ENCODE measurements around the gene ACTR3C.

ACTR3C gene

DNA sequence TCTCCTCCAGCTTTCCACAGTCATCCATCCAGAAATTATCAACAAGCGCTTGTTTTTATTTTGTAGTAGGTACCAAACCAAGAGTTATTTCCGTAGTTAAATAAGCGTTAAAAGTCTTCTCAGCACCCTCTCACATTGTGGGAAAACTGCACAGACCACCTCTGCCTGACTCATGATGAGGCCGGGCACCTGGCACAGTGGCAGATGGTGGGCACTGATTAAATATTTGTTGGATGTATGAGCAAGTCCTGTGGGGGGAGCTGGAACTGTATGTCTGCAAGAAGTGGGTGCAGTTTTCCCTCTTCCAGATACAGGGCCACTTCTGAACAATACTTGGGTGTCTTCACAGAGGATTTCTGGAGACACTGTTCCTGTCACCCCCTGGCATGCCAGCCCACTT lies 40.0 kb upstream of the ACTR3C start:
- TF ChIP-seq ZNF70 (CRISPR knock-in tag; IDR thresholded peaks at IDR 0.05) (no peak), TOX (CRISPR knock-in tag; IDR thresholded peaks at IDR 0.05; ENCODE audit: borderline replicate concordance) (no peak), OSR1 (CRISPR knock-in tag; IDR thresholded peaks at IDR 0.05) (no peak), ZFP30 (CRISPR knock-in tag; IDR thresholded peaks at IDR 0.05) (no peak), ZFP3 (CRISPR knock-in tag; IDR thresholded peaks at IDR 0.05) (no peak), ZNF565 (CRISPR knock-in tag; conservative IDR thresholded peaks at IDR 0.05; ENCODE audit: low read depth) (no peak), ARNTL (CRISPR knock-in tag; IDR thresholded peaks at IDR 0.05; ENCODE audit: borderline replicate concordance, low read depth) (no peak), BACH2 (CRISPR knock-in tag; IDR thresholded peaks at IDR 0.05; ENCODE audit: borderline replicate concordance) (no peak), SNAI2 (CRISPR knock-in tag; IDR thresholded peaks at IDR 0.05) (no peak), TCF4 (CRISPR knock-in tag; IDR thresholded peaks at IDR 0.05; ENCODE audit: borderline replicate concordance) (no peak), GLIS3 (CRISPR knock-in tag; IDR thresholded peaks at IDR 0.05) (no peak), ISL1 (CRISPR knock-in tag; IDR thresholded peaks at IDR 0.05) (no peak), CSDC2 (CRISPR knock-in tag; IDR thresholded peaks at IDR 0.05) (no peak), ZNF8 (CRISPR knock-in tag; IDR thresholded peaks at IDR 0.05) (no peak), RARB (CRISPR knock-in tag; IDR thresholded peaks at IDR 0.05) (no peak)
- TF ChIP-seq, protein P1, sequence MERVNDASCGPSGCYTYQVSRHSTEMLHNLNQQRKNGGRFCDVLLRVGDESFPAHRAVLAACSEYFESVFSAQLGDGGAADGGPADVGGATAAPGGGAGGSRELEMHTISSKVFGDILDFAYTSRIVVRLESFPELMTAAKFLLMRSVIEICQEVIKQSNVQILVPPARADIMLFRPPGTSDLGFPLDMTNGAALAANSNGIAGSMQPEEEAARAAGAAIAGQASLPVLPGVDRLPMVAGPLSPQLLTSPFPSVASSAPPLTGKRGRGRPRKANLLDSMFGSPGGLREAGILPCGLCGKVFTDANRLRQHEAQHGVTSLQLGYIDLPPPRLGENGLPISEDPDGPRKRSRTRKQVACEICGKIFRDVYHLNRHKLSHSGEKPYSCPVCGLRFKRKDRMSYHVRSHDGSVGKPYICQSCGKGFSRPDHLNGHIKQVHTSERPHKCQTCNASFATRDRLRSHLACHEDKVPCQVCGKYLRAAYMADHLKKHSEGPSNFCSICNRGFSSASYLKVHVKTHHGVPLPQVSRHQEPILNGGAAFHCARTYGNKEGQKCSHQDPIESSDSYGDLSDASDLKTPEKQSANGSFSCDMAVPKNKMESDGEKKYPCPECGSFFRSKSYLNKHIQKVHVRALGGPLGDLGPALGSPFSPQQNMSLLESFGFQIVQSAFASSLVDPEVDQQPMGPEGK (CRISPR knock-in tag; IDR thresholded peaks at IDR 0.05; ENCODE audit: borderline replicate concordance) = no peak
- TF ChIP-seq, protein P2, sequence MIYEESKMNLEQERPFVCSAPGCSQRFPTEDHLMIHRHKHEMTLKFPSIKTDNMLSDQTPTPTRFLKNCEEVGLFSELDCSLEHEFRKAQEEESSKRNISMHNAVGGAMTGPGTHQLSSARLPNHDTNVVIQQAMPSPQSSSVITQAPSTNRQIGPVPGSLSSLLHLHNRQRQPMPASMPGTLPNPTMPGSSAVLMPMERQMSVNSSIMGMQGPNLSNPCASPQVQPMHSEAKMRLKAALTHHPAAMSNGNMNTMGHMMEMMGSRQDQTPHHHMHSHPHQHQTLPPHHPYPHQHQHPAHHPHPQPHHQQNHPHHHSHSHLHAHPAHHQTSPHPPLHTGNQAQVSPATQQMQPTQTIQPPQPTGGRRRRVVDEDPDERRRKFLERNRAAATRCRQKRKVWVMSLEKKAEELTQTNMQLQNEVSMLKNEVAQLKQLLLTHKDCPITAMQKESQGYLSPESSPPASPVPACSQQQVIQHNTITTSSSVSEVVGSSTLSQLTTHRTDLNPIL (CRISPR knock-in tag; IDR thresholded peaks at IDR 0.05; ENCODE audit: low read depth) = no peak
- TF ChIP-seq, protein P3, sequence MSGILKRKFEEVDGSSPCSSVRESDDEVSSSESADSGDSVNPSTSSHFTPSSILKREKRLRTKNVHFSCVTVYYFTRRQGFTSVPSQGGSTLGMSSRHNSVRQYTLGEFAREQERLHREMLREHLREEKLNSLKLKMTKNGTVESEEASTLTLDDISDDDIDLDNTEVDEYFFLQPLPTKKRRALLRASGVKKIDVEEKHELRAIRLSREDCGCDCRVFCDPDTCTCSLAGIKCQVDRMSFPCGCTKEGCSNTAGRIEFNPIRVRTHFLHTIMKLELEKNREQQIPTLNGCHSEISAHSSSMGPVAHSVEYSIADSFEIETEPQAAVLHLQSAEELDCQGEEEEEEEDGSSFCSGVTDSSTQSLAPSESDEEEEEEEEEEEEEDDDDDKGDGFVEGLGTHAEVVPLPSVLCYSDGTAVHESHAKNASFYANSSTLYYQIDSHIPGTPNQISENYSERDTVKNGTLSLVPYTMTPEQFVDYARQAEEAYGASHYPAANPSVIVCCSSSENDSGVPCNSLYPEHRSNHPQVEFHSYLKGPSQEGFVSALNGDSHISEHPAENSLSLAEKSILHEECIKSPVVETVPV (CRISPR knock-in tag; IDR thresholded peaks at IDR 0.05) = no peak
- TF ChIP-seq, protein P4, sequence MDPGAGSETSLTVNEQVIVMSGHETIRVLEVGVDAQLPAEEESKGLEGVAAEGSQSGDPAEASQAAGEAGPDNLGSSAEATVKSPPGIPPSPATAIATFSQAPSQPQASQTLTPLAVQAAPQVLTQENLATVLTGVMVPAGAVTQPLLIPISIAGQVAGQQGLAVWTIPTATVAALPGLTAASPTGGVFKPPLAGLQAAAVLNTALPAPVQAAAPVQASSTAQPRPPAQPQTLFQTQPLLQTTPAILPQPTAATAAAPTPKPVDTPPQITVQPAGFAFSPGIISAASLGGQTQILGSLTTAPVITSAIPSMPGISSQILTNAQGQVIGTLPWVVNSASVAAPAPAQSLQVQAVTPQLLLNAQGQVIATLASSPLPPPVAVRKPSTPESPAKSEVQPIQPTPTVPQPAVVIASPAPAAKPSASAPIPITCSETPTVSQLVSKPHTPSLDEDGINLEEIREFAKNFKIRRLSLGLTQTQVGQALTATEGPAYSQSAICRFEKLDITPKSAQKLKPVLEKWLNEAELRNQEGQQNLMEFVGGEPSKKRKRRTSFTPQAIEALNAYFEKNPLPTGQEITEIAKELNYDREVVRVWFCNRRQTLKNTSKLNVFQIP (CRISPR knock-in tag; IDR thresholded peaks at IDR 0.05; ENCODE audit: borderline replicate concordance, low read depth) = no peak
- ATAC-seq = peak; percentile 18; the same call in 2 of the 3 replicates

DNA sequence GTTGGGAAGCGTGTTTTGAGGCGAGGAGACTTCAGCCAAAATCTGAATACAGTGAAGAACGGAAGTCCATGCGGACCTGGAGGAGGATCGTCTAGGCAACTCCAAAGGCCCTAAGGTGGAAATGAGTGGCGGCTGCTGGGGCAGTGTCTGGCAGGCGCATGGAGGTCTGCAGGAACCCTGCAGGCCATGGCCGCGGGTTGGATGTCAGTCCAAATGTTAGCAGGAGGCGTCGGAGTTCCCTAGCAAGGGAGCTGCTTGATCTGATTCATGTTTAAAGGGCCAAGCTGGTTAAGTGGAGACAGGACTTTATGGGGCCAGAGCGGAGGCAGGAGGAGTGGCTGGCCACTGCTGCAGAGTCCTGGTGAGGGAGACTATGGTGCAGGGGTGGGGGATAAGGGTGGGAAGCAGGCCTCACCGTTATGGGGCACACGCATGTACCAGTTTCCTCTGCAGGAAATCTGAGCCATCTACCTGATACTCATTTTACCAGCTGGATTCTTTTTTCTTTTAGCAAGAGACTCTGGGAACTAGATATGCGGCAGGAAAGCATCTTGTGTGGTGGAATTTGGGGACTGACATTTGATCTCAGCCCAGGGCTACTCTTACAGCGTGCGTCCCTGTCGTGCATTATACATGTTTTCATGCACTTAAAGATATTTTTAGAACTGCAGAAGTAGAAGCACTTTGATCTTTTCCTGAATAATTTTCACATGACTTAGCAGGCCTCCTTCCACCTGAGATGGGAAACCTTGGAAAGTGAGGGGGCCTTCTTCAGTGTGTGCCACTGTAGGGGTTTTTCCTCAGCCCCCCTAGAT lies 38.7 kb upstream of the ACTR3C start:
- TF ChIP-seq, protein P1 (CRISPR knock-in tag; IDR thresholded peaks at IDR 0.05; ENCODE audit: borderline replicate concordance) = no peak
- TF ChIP-seq, protein P3 (CRISPR knock-in tag; IDR thresholded peaks at IDR 0.05) = no peak
- TF ChIP-seq ISL1 (CRISPR knock-in tag; IDR thresholded peaks at IDR 0.05) = no peak
- no peak for TF ChIP-seq ZC3H10 (CRISPR knock-in tag; IDR thresholded peaks at IDR 0.05)
- no peak for TF ChIP-seq TCF4 (CRISPR knock-in tag; IDR thresholded peaks at IDR 0.05; ENCODE audit: borderline replicate concordance)
- TF ChIP-seq ZFP3 (CRISPR knock-in tag; IDR thresholded peaks at IDR 0.05) = no peak
- TF ChIP-seq ARNTL (CRISPR knock-in tag; IDR thresholded peaks at IDR 0.05; ENCODE audit: borderline replicate concordance, low read depth) = no peak
- TF ChIP-seq, protein P5, sequence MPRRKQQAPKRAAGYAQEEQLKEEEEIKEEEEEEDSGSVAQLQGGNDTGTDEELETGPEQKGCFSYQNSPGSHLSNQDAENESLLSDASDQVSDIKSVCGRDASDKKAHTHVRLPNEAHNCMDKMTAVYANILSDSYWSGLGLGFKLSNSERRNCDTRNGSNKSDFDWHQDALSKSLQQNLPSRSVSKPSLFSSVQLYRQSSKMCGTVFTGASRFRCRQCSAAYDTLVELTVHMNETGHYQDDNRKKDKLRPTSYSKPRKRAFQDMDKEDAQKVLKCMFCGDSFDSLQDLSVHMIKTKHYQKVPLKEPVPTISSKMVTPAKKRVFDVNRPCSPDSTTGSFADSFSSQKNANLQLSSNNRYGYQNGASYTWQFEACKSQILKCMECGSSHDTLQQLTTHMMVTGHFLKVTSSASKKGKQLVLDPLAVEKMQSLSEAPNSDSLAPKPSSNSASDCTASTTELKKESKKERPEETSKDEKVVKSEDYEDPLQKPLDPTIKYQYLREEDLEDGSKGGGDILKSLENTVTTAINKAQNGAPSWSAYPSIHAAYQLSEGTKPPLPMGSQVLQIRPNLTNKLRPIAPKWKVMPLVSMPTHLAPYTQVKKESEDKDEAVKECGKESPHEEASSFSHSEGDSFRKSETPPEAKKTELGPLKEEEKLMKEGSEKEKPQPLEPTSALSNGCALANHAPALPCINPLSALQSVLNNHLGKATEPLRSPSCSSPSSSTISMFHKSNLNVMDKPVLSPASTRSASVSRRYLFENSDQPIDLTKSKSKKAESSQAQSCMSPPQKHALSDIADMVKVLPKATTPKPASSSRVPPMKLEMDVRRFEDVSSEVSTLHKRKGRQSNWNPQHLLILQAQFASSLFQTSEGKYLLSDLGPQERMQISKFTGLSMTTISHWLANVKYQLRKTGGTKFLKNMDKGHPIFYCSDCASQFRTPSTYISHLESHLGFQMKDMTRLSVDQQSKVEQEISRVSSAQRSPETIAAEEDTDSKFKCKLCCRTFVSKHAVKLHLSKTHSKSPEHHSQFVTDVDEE (CRISPR knock-in tag; IDR thresholded peaks at IDR 0.05) = no peak
- no peak for TF ChIP-seq BACH2 (CRISPR knock-in tag; IDR thresholded peaks at IDR 0.05; ENCODE audit: borderline replicate concordance)
- TF ChIP-seq SNAI2 (CRISPR knock-in tag; IDR thresholded peaks at IDR 0.05) = no peak
- no peak for TF ChIP-seq GLIS3 (CRISPR knock-in tag; IDR thresholded peaks at IDR 0.05)
- no peak for TF ChIP-seq OSR1 (CRISPR knock-in tag; IDR thresholded peaks at IDR 0.05)
- no peak for TF ChIP-seq ZFP30 (CRISPR knock-in tag; IDR thresholded peaks at IDR 0.05)
- no peak for TF ChIP-seq ZNF70 (CRISPR knock-in tag; IDR thresholded peaks at IDR 0.05)
- TF ChIP-seq, protein P2 (CRISPR knock-in tag; IDR thresholded peaks at IDR 0.05; ENCODE audit: low read depth) = no peak
- no peak; the same call in 2 of the 3 replicates for ATAC-seq
